SK-N-SH treated with all-trans-retinoic acid at 6 μM for 48 hours (cell line): ENCODE measurements around the gene GEN1.

Experiments
- ARNTL ChIP-seq: fragments of 450-650 bp; formaldehyde crosslinking; IDR thresholded peaks from 2 replicates; pipeline ENCODE4 v1.5.0; 2020; ENCODE audit warnings: low read depth, mild to moderate bottlenecking, moderate library complexity, borderline replicate concordance
- ESRRG ChIP-seq: fragments of 250-450 bp; sonication (Bioruptor Pico); IDR thresholded peaks from 2 replicates; pipeline ENCODE4 v1.6.1; 2021; ENCODE audit warnings: mild to moderate bottlenecking
- ISL1 ChIP-seq: fragments of 250-450 bp; sonication (Bioruptor Pico); IDR thresholded peaks from 2 replicates; pipeline ENCODE4 v2.1.2; 2022; ENCODE audit warnings: mild to moderate bottlenecking, moderate library complexity
- PPARA ChIP-seq: fragments of 250-450 bp; sonication (Bioruptor Pico); IDR thresholded peaks from 2 replicates; pipeline ENCODE4 v1.5.0; 2020; ENCODE audit warnings: mild to moderate bottlenecking, borderline replicate concordance
- RARB ChIP-seq: fragments of 250-450 bp; sonication (Bioruptor Pico); IDR thresholded peaks from 2 replicates; pipeline ENCODE4 v1.8.0; 2021; ENCODE audit warnings: mild to moderate bottlenecking, moderate library complexity
- TCF4 ChIP-seq: fragments of 250-450 bp; sonication (Bioruptor Pico); IDR thresholded peaks from 2 replicates; pipeline ENCODE4 v1.8.0; 2021; ENCODE audit warnings: mild to moderate bottlenecking, moderate library complexity, borderline replicate concordance
- ZFP3 ChIP-seq: fragments of 250-450 bp; sonication (Bioruptor Pico); IDR thresholded peaks from 2 replicates; pipeline ENCODE4 v1.5.0; 2020; ENCODE audit warnings: mild to moderate bottlenecking, moderate library complexity
- ZFP30 ChIP-seq: fragments of 450-650 bp; formaldehyde crosslinking; IDR thresholded peaks from 2 replicates; pipeline ENCODE4 v1.5.0; 2022; ENCODE audit warnings: mild to moderate bottlenecking, moderate library complexity
- ZNF565 ChIP-seq: fragments of 450-650 bp; formaldehyde crosslinking; conservative IDR thresholded peaks from 2 replicates; pipeline ENCODE4 v1.5.0; 2020; ENCODE audit warnings: low read depth, mild to moderate bottlenecking, moderate library complexity
- TF ChIP-seq, protein P1 (sequence below): fragments of 250-450 bp; sonication (Bioruptor Pico); IDR thresholded peaks from 2 replicates; pipeline ENCODE4 v1.8.0; 2020; ENCODE audit warnings: mild to moderate bottlenecking, moderate library complexity, borderline replicate concordance

- TF ChIP-seq ISL1 (CRISPR knock-in tag) (no peak), ARNTL (no peak), ESRRG (CRISPR knock-in tag) (no peak), ZNF565 (no peak), PPARA (no peak), RARB (no peak), TCF4 (no peak), ZFP30 (CRISPR knock-in tag) (no peak), ZFP3 (CRISPR knock-in tag) (no peak)
- TF ChIP-seq, protein P1, sequence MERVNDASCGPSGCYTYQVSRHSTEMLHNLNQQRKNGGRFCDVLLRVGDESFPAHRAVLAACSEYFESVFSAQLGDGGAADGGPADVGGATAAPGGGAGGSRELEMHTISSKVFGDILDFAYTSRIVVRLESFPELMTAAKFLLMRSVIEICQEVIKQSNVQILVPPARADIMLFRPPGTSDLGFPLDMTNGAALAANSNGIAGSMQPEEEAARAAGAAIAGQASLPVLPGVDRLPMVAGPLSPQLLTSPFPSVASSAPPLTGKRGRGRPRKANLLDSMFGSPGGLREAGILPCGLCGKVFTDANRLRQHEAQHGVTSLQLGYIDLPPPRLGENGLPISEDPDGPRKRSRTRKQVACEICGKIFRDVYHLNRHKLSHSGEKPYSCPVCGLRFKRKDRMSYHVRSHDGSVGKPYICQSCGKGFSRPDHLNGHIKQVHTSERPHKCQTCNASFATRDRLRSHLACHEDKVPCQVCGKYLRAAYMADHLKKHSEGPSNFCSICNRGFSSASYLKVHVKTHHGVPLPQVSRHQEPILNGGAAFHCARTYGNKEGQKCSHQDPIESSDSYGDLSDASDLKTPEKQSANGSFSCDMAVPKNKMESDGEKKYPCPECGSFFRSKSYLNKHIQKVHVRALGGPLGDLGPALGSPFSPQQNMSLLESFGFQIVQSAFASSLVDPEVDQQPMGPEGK (CRISPR knock-in tag) = no peak
Measured at GRCh38 chr2:17814601-17815000, 60.7 kb downstream of the GEN1 start.
